ENCODE results near the gene MYO3B.

MYO3B gene

GRCh38 chr2:170652637-170653417 lies 474.9 kb downstream of the MYO3B start:
- ChIA-PET CTCF (no interaction called here), POLR2A (no interaction called here)
- TF ChIP-seq ZNF626 (tag by site-specific recombination; IDR thresholded peaks at IDR 0.05), result no peak
- no peak for TF ChIP-seq ZNF169 (tag by site-specific recombination; IDR thresholded peaks at IDR 0.05)
- TF ChIP-seq ZNF777 (tag by site-specific recombination; IDR thresholded peaks at IDR 0.05; ENCODE audit: borderline replicate concordance), result no peak
- no peak for TF ChIP-seq ZNF692 (tag by site-specific recombination; IDR thresholded peaks at IDR 0.05)
- TF ChIP-seq ZBTB8A (tag by site-specific recombination; IDR thresholded peaks at IDR 0.05), result no peak
- no peak for TF ChIP-seq ZNF585B (tag by site-specific recombination; IDR thresholded peaks at IDR 0.05)
- Histone ChIP-seq H3K36me3 (ENCODE audit: control insufficient read depth in 2 of 2, insufficient read depth in 1 of 2, low read length in 2 of 2) (no peaks in the 10 kb centered on the region), H3K9me3 (ENCODE audit: control insufficient read depth, insufficient read depth, low read depth, low read length) (no peaks in the 10 kb centered on the region), H3K4me3 (ENCODE audit: low read depth, low read length) (no peak overlapping the region), H3K4me1 (ENCODE audit: control insufficient read depth, insufficient read depth, low read length) (no peaks in the 10 kb centered on the region), H3K27ac (ENCODE audit: extremely low read depth, low read depth, low read length) (no peak overlapping the region)

- CTCF ChIA-PET, result interaction anchor here (0.6 kb wide), 1 partner anchor 62 kb away, joined by 3 read pairs; no protein-coding TSS in a partner anchor
- H3K4me3 ChIP-seq (ENCODE audit: low read depth, low read length), result no peak overlapping the region
- no peaks in the 10 kb centered on the region for H3K9me3 ChIP-seq (ENCODE audit: control insufficient read depth, insufficient read depth, low read depth, low read length)
- no peak overlapping the region for H3K27ac ChIP-seq (ENCODE audit: extremely low read depth, low read depth, low read length)
- H3K36me3 ChIP-seq (ENCODE audit: control insufficient read depth in 2 of 2, insufficient read depth in 1 of 2, low read length in 2 of 2), result no peaks in the 10 kb centered on the region
- TF ChIP-seq INSM2 (tag by site-specific recombination; IDR thresholded peaks at IDR 0.05) (no peak), ZNF211 (tag by site-specific recombination; IDR thresholded peaks at IDR 0.05; ENCODE audit: low read depth) (no peak), ZSCAN4 (tag by site-specific recombination; IDR thresholded peaks at IDR 0.05) (no peak), ZNF335 (tag by site-specific recombination; conservative IDR thresholded peaks at IDR 0.05) (no peak)
- TF ChIP-seq, protein P1, sequence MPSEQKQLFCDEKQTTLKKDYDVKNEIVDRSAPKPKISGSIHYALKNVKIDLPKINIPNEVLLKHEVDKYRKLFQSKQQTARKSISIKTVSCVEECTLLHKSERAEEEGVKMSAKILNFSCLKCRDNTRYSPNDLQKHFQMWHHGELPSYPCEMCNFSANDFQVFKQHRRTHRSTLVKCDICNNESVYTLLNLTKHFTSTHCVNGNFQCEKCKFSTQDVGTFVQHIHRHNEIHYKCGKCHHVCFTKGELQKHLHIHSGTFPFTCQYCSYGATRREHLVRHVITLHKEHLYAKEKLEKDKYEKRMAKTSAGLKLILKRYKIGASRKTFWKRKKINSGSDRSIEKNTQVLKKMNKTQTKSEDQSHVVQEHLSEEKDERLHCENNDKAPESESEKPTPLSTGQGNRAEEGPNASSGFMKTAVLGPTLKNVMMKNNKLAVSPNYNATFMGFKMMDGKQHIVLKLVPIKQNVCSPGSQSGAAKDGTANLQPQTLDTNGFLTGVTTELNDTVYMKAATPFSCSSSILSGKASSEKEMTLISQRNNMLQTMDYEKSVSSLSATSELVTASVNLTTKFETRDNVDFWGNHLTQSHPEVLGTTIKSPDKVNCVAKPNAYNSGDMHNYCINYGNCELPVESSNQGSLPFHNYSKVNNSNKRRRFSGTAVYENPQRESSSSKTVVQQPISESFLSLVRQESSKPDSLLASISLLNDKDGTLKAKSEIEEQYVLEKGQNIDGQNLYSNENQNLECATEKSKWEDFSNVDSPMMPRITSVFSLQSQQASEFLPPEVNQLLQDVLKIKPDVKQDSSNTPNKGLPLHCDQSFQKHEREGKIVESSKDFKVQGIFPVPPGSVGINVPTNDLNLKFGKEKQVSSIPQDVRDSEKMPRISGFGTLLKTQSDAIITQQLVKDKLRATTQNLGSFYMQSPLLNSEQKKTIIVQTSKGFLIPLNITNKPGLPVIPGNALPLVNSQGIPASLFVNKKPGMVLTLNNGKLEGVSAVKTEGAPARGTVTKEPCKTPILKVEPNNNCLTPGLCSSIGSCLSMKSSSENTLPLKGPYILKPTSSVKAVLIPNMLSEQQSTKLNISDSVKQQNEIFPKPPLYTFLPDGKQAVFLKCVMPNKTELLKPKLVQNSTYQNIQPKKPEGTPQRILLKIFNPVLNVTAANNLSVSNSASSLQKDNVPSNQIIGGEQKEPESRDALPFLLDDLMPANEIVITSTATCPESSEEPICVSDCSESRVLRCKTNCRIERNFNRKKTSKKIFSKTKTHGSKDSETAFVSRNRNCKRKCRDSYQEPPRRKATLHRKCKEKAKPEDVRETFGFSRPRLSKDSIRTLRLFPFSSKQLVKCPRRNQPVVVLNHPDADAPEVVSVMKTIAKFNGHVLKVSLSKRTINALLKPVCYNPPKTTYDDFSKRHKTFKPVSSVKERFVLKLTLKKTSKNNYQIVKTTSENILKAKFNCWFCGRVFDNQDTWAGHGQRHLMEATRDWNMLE (tag by site-specific recombination; conservative IDR thresholded peaks at IDR 0.05; ENCODE audit: low read depth), result no peak
- no peaks in the 10 kb centered on the region for H3K4me1 ChIP-seq (ENCODE audit: control insufficient read depth, insufficient read depth, low read length)
- POLR2A ChIA-PET, result no interaction called here
Observed at GRCh38 chr2:170656669-170657068, 478.7 kb downstream of the MYO3B start.

Measured in HEK293 (cell line).